ENCODE results near the gene CYP19A1.
A peak's percentile ranks its signal among the peaks of the same experiment; 100 is the strongest.

The CYP19A1 gene

DNA sequence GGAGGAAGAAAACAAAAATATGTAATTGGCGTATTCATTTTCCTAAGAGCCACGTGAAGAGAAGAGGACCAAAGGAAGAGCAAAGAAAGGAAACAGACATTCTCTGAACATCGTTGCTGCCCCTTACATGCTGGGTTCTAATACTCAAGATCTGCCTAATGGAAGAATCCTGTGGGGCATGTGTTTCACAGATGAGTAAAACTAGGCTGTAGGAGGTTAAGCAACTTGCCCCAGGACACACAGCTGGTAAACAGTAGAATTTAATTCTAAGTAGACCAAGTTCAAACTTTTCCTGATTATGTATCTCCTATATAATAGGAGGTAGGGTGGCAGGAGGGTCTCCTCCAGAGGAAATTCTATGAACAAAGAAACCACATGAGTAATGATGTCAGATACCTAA lies 137.6 kb downstream of the CYP19A1 start:
- TF ChIP-seq SPI1 (IDR thresholded peaks at IDR 0.05; ENCODE audit: low read depth, low read length) (no peak), POLR2A (IDR thresholded peaks at IDR 0.05; ENCODE audit: low read depth, low read length) (no peak), PAX5 (IDR thresholded peaks at IDR 0.05; ENCODE audit: insufficient read depth, low read length, severe bottlenecking) (no peak), TAF1 (IDR thresholded peaks at IDR 0.05; ENCODE audit: low read depth, low read length) (no peak), POLR2AphosphoS5 (IDR thresholded peaks at IDR 0.05; ENCODE audit: low read depth, low read length) (no peak), POU2F2 (IDR thresholded peaks at IDR 0.05; ENCODE audit: low read depth, low read length) (no peak)
- DNase-seq (ENCODE audit: insufficient read length, low spot score), result no peak
- FAIRE-seq, result no peak

DNA sequence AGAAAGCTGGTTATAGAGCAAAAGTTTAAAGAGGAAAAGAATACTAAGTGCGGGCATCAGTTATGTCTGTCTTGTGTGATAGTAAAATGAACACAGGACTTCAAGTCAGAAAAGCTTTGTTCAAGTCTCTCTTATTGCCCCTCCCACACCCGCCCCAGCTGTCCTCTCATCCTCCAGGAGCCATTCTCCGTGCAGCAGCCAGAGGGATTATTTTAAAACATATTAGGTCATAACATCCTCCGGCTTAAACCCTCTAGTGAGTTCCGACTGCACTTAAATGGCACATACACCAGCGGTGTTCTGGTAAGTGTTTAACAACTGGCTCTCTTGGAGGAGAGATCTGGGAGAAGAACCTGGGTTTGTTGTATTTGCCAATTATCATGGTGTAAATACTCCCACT lies 138.9 kb downstream of the CYP19A1 start:
- TF ChIP-seq TAF1 (IDR thresholded peaks at IDR 0.05; ENCODE audit: low read depth, low read length) (no peak), PAX5 (IDR thresholded peaks at IDR 0.05; ENCODE audit: insufficient read depth, low read length, severe bottlenecking) (no peak), SPI1 (IDR thresholded peaks at IDR 0.05; ENCODE audit: low read depth, low read length) (no peak), POLR2AphosphoS5 (IDR thresholded peaks at IDR 0.05; ENCODE audit: low read depth, low read length) (no peak), POU2F2 (IDR thresholded peaks at IDR 0.05; ENCODE audit: low read depth, low read length) (no peak), POLR2A (IDR thresholded peaks at IDR 0.05; ENCODE audit: low read depth, low read length) (no peak)
- no peak for DNase-seq (ENCODE audit: insufficient read length, low spot score)
- no peak for FAIRE-seq

DNA sequence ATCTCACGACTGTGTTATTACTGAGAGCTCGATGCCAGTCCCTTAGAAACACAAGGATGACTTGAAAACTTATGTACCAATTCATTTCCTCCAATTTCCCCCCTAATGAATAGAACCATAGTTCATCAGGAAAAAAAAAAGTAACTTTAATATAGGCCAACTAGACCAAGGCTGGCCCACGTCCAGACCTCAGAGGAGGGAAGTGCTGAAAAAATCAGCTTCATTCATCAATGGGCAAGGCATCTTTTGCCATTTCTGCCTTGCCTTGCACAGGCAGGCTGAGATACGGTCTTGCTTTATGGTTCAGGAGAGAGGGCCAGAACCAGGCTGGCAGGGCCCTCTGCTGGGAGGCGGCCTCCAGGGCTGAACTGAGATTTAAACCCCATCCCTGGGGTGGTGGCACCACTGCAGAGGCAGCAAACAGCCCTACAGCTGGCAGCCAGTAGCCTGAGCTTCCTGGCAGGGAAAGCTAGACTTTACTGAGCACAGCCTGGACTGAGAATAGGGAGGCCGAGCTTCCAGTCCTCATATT lies 139.6 kb downstream of the CYP19A1 start:
- DNase-seq (ENCODE audit: insufficient read length, low spot score) (no peak), FAIRE-seq (no peak)
- TF ChIP-seq POLR2AphosphoS5 (IDR thresholded peaks at IDR 0.05; ENCODE audit: low read depth, low read length) (no peak), POU2F2 (IDR thresholded peaks at IDR 0.05; ENCODE audit: low read depth, low read length) (no peak), TAF1 (IDR thresholded peaks at IDR 0.05; ENCODE audit: low read depth, low read length) (no peak), PAX5 (IDR thresholded peaks at IDR 0.05; ENCODE audit: insufficient read depth, low read length, severe bottlenecking) (no peak), POLR2A (IDR thresholded peaks at IDR 0.05; ENCODE audit: low read depth, low read length) (no peak), SPI1 (IDR thresholded peaks at IDR 0.05; ENCODE audit: low read depth, low read length) (no peak)

DNA sequence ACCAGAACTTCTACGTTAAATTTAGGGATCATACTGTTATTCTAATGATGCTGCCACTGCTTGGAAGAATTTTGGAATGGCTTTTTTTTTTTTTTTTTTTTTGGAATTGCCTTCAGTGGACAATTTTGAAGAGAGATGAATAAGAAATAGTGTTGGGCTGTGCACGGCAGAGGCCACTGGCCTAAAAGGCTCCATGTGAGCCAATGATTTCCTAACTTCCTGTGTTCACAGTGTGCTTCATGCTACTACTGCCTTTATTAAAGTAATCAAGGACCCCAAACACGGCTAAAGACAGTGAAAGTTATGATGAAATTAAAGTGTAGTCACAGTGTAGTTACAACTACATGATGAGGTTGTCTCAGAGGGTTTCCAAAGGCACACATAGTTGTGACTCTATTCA lies 142.9 kb downstream of the CYP19A1 start:
- no peak for FAIRE-seq
- DNase-seq (ENCODE audit: insufficient read length, low spot score), result no peak
- TF ChIP-seq TAF1 (IDR thresholded peaks at IDR 0.05; ENCODE audit: low read depth, low read length) (no peak), POLR2AphosphoS5 (IDR thresholded peaks at IDR 0.05; ENCODE audit: low read depth, low read length) (no peak), PAX5 (IDR thresholded peaks at IDR 0.05; ENCODE audit: insufficient read depth, low read length, severe bottlenecking) (no peak), POLR2A (IDR thresholded peaks at IDR 0.05; ENCODE audit: low read depth, low read length) (no peak), SPI1 (IDR thresholded peaks at IDR 0.05; ENCODE audit: low read depth, low read length) (no peak), POU2F2 (IDR thresholded peaks at IDR 0.05; ENCODE audit: low read depth, low read length) (no peak)

DNA sequence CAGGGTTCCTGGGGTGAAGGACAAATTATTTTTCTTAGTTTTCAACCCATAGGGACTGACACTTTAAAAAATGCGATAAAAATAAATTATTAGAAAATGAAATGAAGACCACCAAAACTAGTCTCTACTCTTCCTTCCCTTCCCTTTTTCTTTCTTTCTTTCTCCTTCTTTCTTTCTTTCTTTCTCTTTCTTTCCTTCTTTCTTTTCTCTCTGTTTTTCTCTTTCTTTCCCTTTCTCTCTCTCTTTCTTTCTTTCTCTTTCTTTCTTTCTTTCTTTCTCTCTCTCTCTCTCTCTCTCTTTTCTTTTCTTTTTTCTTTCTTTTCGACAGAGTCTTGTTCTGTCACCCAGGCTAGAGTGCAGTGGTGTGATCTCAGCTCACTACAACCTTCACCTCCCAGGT lies 144.4 kb downstream of the CYP19A1 start:
- TF ChIP-seq POLR2A (IDR thresholded peaks at IDR 0.05; ENCODE audit: low read depth, low read length) (no peak), PAX5 (IDR thresholded peaks at IDR 0.05; ENCODE audit: insufficient read depth, low read length, severe bottlenecking) (no peak), SPI1 (IDR thresholded peaks at IDR 0.05; ENCODE audit: low read depth, low read length) (no peak), POU2F2 (IDR thresholded peaks at IDR 0.05; ENCODE audit: low read depth, low read length) (no peak)
- FAIRE-seq, result no peak
- no peak for DNase-seq (ENCODE audit: insufficient read length, low spot score)

DNA sequence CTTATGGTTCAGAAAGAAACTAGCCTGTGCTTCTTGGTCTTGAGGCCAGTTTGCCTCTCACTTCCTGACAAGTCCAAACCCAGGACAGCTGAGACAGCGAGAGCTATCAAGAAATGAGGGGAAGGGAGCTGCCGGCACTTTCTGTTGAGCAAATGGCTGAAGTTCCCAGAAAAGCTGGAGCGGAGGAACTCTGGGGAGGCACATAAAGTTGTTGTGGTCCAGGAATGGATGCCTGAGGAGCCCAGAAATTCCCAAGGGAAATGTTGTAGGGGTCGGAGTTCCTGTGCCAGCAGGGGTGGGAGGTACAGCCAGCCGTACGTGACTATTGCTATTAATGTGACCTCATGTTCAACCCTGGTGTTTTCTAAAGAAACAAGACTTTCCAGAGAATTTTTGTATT lies 144.9 kb downstream of the CYP19A1 start:
- DNase-seq (ENCODE audit: insufficient read length, low spot score), result no peak
- TF ChIP-seq TAF1 (IDR thresholded peaks at IDR 0.05; ENCODE audit: low read depth, low read length) (no peak), PAX5 (IDR thresholded peaks at IDR 0.05; ENCODE audit: insufficient read depth, low read length, severe bottlenecking) (no peak), POLR2AphosphoS5 (IDR thresholded peaks at IDR 0.05; ENCODE audit: low read depth, low read length) (no peak), POLR2A (IDR thresholded peaks at IDR 0.05; ENCODE audit: low read depth, low read length) (no peak), POU2F2 (IDR thresholded peaks at IDR 0.05; ENCODE audit: low read depth, low read length) (no peak), SPI1 (IDR thresholded peaks at IDR 0.05; ENCODE audit: low read depth, low read length) (no peak)
- no peak for FAIRE-seq

DNA sequence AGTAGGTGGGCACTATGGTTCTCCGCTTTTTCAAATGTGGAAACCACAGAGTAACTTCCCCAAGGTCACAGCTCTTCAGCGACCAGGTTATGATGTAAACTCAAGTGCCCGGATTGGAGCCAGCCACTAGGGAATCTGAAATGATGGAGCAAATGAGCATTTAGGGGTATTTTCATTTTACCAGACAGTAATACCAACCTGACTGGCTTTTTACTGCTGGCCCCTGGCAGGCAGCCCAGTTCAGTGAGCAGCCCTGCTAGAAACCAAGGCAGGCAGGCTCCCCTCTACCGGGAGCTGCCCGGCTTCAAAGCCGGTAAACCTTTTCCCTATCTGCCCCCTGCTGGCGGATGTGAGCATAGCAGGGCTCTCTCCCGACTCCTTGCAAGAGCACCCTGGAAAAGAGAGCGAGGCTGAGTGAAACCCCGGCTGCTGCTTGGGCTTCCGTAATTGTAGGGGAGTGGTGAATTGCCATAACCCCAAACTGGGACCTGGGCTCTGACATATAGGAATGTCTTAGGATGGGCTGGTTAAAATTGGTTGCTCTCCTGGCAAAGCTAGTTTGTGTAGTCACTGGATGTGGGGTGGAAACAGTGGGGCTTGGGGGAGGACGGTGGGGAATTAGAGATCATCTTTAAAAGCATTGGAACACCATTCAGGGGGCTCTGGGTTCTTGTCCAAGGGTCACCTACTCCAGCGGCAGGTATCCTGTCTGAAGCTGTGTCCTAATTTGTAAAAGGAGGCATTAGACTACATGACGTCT lies 145.7 kb downstream of the CYP19A1 start:
- no peak for TF ChIP-seq PAX5 (IDR thresholded peaks at IDR 0.05; ENCODE audit: insufficient read depth, low read length, severe bottlenecking)
- no peak for TF ChIP-seq TAF1 (IDR thresholded peaks at IDR 0.05; ENCODE audit: low read depth, low read length)
- no peak for TF ChIP-seq POLR2A (IDR thresholded peaks at IDR 0.05; ENCODE audit: low read depth, low read length)
- TF ChIP-seq POU2F2 (IDR thresholded peaks at IDR 0.05; ENCODE audit: low read depth, low read length), result no peak
- TF ChIP-seq SPI1 (IDR thresholded peaks at IDR 0.05; ENCODE audit: low read depth, low read length), result no peak
- no peak for TF ChIP-seq POLR2AphosphoS5 (IDR thresholded peaks at IDR 0.05; ENCODE audit: low read depth, low read length)
- DNase-seq (ENCODE audit: insufficient read length, low spot score) (peak; percentile 42), FAIRE-seq (peak; percentile 85)

DNA sequence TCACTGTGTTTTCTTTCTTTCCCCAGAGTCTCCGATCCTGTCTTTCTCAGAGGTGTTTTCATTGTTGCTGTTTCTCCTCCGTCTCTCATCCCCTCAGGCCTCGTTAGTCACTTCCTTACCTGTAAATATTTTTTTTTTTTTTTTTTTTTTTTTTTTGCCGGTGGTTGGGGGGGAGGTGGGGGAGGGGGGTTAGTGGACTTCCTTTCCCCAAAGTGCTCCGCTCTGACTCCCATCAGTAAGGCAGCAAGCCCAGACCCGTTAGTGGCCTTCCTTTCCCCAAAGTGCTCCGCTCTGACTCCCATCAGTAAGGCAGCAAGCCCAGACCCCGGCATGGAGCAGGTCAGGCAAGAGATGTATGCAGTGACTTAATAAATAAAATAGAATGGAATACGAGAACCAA lies 146.6 kb downstream of the CYP19A1 start:
- TF ChIP-seq TAF1 (IDR thresholded peaks at IDR 0.05; ENCODE audit: low read depth, low read length) (no peak), POU2F2 (IDR thresholded peaks at IDR 0.05; ENCODE audit: low read depth, low read length) (no peak), SPI1 (IDR thresholded peaks at IDR 0.05; ENCODE audit: low read depth, low read length) (no peak), POLR2A (IDR thresholded peaks at IDR 0.05; ENCODE audit: low read depth, low read length) (no peak), PAX5 (IDR thresholded peaks at IDR 0.05; ENCODE audit: insufficient read depth, low read length, severe bottlenecking) (no peak), POLR2AphosphoS5 (IDR thresholded peaks at IDR 0.05; ENCODE audit: low read depth, low read length) (no peak)
- no peak for FAIRE-seq

DNA sequence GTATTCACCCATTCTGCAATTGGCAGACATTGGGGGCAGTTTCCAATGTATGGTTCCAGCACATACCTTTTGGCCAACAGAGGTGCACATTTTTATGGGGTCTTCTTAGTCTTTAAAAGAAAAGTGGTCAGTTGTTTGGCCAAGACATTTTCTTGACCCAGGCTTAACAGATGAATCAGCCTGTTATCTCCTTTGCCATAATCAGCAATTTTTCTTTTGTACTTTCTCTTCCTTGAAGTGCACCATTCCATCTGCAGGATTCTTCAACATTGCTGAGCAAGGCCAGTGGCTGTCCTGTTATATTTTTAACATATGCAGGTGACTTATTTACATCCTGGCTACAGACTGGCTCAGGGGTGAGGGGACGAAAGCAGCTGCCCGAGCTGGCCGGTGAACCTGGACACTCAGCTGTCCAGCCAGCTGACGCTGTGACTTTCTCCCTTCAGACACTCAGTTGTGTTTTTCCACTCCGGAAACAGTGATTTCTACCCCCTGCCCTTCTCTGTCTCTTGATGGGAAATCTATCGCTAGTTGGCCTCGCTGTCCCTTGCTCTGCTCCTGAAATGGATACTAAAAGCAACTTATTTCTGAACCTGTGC lies 147.2 kb downstream of the CYP19A1 start:
- FAIRE-seq, result no peak
- no peak for TF ChIP-seq POLR2AphosphoS5 (IDR thresholded peaks at IDR 0.05; ENCODE audit: low read depth, low read length)
- TF ChIP-seq POU2F2 (IDR thresholded peaks at IDR 0.05; ENCODE audit: low read depth, low read length), result no peak
- TF ChIP-seq POLR2A (IDR thresholded peaks at IDR 0.05; ENCODE audit: low read depth, low read length), result no peak

More for the DNA sequence above, 146.6 kb downstream of the CYP19A1 start:
- no peak for DNase-seq (ENCODE audit: insufficient read length, low spot score)

More for the DNA sequence above, 147.2 kb downstream of the CYP19A1 start:
- no peak for DNase-seq (ENCODE audit: insufficient read length, low spot score)
